GM06990 (cell line): ENCODE data around the gene ZFP36L1.

ENCODE experiments used
- DNase-seq: peaks from one replicate; pipeline ENCODE4 v3.0.0-alpha.2; 2011; ENCODE audit not compliant: insufficient read length; ENCODE audit errors: extremely low read depth
- H3K27me3 ChIP-seq: replicated peaks from 2 replicates; pipeline ENCODE4 v1.6.0; 2011; ENCODE audit warnings: low read length; ENCODE audit not compliant: control insufficient read depth, insufficient read depth
- H3K36me3 ChIP-seq: 2 replicates; pipeline ENCODE4 v1.5.1; 2011; ENCODE audit warnings: low read length; ENCODE audit not compliant: control insufficient read depth, insufficient read depth
- H3K4me3 ChIP-seq: replicated peaks from 2 replicates; pipeline ENCODE4 v1.5.1; 2011; ENCODE audit warnings: low read depth, mild to moderate bottlenecking, control low read depth, low read length
- TF ChIP-seq, protein P1 (sequence below): IDR thresholded peaks from 2 replicates; pipeline ENCODE4 v1.5.1; 2011; ENCODE audit warnings: low read length, control low read depth, mild to moderate bottlenecking, inconsistent platforms; ENCODE audit not compliant: insufficient read depth, poor library complexity, severe bottlenecking

Gene ZFP36L1

DNA sequence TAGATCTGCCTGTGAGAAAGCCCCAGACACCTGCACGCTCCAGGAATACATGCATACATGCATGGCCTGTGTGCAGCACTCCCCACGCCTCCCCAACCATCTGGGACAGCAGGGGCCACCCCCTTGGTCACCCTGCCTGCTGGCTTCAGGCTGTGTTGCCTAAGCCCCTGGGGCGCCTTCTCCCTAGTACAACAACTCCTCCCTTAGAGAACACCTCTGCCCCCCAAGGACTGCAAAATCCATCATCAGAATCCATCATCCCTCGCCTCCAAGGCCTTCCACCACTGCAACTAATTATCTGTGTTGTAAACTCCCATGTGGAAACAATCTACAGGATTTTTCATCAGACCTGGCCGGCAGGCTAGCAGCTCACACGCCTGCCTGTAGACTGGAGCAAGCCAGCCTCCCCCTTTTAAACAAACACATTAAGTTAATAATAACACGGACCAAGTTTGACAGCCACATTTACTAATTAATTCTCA is 36.8 kb downstream of the ZFP36L1 start:
- Histone ChIP-seq H3K36me3 (no peaks in the 10 kb centered on the region), H3K27me3 (no peaks in the 10 kb centered on the region; the same call in 1 of the 2 replicates), H3K4me3 (no peak overlapping the region)
- DNase-seq, result no peak
- TF ChIP-seq, protein P1, sequence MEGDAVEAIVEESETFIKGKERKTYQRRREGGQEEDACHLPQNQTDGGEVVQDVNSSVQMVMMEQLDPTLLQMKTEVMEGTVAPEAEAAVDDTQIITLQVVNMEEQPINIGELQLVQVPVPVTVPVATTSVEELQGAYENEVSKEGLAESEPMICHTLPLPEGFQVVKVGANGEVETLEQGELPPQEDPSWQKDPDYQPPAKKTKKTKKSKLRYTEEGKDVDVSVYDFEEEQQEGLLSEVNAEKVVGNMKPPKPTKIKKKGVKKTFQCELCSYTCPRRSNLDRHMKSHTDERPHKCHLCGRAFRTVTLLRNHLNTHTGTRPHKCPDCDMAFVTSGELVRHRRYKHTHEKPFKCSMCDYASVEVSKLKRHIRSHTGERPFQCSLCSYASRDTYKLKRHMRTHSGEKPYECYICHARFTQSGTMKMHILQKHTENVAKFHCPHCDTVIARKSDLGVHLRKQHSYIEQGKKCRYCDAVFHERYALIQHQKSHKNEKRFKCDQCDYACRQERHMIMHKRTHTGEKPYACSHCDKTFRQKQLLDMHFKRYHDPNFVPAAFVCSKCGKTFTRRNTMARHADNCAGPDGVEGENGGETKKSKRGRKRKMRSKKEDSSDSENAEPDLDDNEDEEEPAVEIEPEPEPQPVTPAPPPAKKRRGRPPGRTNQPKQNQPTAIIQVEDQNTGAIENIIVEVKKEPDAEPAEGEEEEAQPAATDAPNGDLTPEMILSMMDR, result no peak

DNA sequence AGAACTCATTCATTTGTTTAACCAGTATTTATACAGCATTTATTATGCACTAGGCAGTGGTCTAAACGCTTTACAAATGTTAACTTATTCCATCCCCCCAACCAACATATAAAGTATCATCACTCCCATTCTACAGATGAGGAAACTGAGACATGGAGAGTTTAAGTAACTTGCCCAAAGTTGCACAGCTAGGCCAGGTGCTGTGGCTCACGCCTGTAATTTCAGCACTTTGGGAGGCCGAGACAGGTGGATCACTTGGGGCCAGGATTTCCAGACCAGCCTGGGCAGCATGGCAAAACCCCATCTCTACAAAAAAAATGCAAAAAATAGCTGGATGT is 37.9 kb downstream of the ZFP36L1 start:
- H3K27me3 ChIP-seq, result no peaks in the 10 kb centered on the region; the same call in 1 of the 2 replicates
- H3K36me3 ChIP-seq, result no peaks in the 10 kb centered on the region
- TF ChIP-seq, protein P1, result no peak
- no peak overlapping the region for H3K4me3 ChIP-seq
- DNase-seq, result no peak

DNA sequence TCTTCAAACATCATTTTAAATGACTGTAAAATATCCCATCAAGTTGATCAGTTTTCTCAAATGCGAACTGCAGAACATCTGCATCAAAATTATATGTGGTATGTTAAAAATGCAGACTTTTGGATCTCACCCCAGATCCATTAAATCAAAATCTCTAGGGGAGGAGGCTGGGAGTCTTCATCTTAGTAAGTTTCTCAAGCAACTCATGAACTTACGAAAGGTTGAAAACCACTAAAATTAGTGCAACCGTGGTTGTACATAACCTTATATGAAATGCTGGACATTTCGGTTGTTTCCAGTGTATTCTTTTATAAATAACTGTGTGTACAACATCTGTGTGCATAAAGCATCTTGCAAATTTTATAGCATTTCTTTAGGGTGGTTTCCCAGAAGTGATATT is 39.2 kb downstream of the ZFP36L1 start:
- TF ChIP-seq, protein P1, result no peak
- Histone ChIP-seq H3K36me3 (no peaks in the 10 kb centered on the region), H3K4me3 (no peak overlapping the region), H3K27me3 (no peaks in the 10 kb centered on the region)
- no peak for DNase-seq

DNA sequence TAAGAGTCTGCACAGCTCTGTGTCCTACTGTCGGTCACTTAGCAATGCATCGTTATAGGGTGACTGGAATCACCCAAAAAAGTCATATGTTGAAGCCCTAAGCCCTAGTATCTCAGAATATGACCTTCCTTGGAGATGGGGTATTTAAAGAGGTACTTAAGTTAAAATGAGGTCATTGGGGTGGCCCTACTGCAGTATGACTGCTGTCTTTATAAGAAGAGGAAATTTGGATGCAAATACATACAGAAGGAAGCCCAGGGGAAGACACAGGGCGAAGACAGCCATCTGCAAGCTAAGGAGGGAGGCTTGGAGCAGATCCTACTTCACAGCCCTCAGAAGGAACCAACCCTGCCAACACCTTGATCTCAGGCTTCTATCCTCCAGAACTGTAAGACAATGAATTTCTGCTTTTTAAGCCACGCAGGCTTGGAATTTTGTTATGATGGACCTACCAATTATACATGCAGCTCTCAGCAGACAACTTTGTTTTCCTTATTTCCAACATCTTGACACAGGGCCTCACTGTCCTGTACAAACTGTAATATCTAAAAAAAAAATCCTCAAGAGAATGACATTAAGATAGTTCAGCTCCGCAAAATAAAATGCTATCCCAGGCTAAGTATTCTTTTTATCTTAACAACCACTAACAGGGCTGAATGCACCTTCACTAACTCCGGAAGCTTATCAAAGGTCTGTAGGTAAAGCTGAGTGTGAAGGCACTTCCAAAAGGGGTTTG is 40.4 kb downstream of the ZFP36L1 start:
- Histone ChIP-seq H3K36me3 (no peaks in the 10 kb centered on the region), H3K4me3 (no peak overlapping the region), H3K27me3 (no peaks in the 10 kb centered on the region)
- DNase-seq, result no peak
- TF ChIP-seq, protein P1, result no peak

DNA sequence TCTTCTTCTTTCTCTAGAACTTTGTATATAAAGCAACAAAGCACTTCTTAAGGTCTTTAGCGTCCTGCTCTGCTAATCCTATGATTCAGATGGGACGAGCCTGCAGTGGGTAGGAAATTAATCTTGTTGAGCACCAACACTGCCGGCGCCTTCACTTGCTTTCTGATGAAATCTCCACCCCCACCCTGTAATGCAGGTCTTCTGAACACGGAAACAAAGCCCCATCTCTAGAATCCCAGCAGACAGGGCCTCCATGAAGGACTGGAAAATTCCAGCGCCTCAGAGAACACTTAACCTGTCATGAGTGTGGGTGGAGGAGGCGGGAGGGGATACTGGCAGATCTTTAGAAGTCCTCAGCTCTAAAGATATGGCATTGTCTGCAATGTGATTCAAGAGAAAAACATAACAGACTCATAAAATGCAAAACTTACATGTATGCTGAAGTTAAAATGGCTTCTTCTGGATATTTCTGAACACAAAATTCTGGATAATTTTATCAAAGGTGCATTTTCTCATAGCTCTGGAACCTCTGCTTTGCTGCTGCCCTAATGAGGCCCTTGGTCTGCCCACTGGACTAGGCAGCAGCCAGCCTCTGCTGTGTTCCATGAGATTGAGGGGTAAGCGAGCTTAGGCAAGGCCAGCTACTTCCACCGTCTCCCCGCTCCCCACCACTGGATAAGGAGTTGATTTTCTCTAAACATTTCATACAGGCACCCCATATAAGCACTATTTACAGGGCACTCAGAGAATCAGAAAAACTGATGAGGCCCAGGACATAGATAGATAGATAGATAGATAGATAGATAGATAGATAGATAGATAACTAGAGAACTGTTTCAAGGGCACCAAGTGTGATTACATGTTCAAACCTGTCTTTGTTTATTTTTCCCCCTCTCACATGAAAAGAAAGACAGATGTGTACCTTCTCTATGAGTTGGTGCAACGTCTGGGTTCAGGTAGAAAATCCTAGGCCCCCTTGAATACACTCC is 43.1 kb downstream of the ZFP36L1 start:
- H3K36me3 ChIP-seq, result no peaks in the 10 kb centered on the region
- DNase-seq, result no peak
- H3K27me3 ChIP-seq, result no peaks in the 10 kb centered on the region
- TF ChIP-seq, protein P1, result no peak
- H3K4me3 ChIP-seq, result no peak overlapping the region
